ENCODE data around the gene ANO1.

- TF ChIP-seq CTCF (IDR thresholded peaks at IDR 0.05; ENCODE audit: low read depth, low read length) (no peak), EZH2phosphoT487 (IDR thresholded peaks at IDR 0.05; ENCODE audit: low read depth) (no peak)
These were observed 153.0 kb downstream of the ANO1 start for GRCh38 chr11:70230840-70231710.

Data from OCI-LY3 (cell line).